HCT116 (cell line): ENCODE measurements around the gene KPNA1. TPM values are rescaled to one million over a fixed set of nuclear protein-coding genes. Genes with fewer than 3 reads are reported as not detected.

ENCODE experiments used
- ATAC-seq: fragments of 200-7000 bp; cut with Tn5 transposase; 2 replicates; pipeline ENCODE4 v1.9.1; 2020; ENCODE audit warnings: mild to moderate bottlenecking, moderate library complexity
- BruUV-seq: library from RNA; stranded (reverse); fragments of 400-500 nt; replicated peaks from 2 replicates; lab custom pipeline; 2021; lab: Mats Ljungman, UMichigan
- CTCF ChIA-PET: fragments of 300-600 bp; sonication (Branson Sonifier 250); formaldehyde crosslinking; loops from one replicate; lab custom pipeline; 2021; ENCODE audit warnings: antibody characterized with exemption; lab: Charles Lee
- POLR2A ChIA-PET: fragments of 300-600, 350-600 bp; sonication (Branson Sonifier 250); formaldehyde crosslinking; loops from one replicate; lab custom pipeline; 2021; ENCODE audit warnings: antibody characterized with exemption; lab: Charles Lee
- RAD21 ChIA-PET, 2 experiments: fragments of 300-600 bp; sonication (Branson Sonifier 250); formaldehyde crosslinking; loops; one replicate each; lab custom pipeline; 2023; ENCODE audit warnings: low total read pairs in 2 of 2; ENCODE audit not compliant: uncharacterized antibody in 2 of 2, unreplicated experiment in 2 of 2, low non-redundant PET in 1 of 2; lab: Charles Lee
- DNase-seq: peaks from one replicate; pipeline ENCODE4 v3.0.0-alpha.2; 2010; ENCODE audit warnings: low read depth, low spot score
- H2AFZ ChIP-seq: fragments of 200-600 bp; shearing (Covaris generic), sonication (generic); 2 replicates; pipeline ENCODE4 v1.6.1; 2017; ENCODE audit warnings: low read depth, mixed run types, mixed read lengths, antibody characterized with exemption, low read length; ENCODE audit not compliant: poor library complexity, severe bottlenecking
- H3K27ac ChIP-seq: 2 replicates; pipeline ENCODE4 v1.5.1; 2012; ENCODE audit warnings: low read depth, low read length
- H3K27me3 ChIP-seq: fragments of 200-600 bp; sonication (generic); 2 replicates; pipeline ENCODE4 v1.6.1; 2016; ENCODE audit warnings: mixed run types, low read length, mixed read lengths; ENCODE audit not compliant: insufficient read depth
- H3K36me3 ChIP-seq, 2 experiments: fragments of 200-500 bp in 1 of 2; fragments of 200-600 bp in 1 of 2; sonication (Bioruptor generic) in 1 of 2; sonication (generic) in 1 of 2; 2 replicates each; pipeline versions ENCODE4 v1.5.1 to v1.6.1; 2014 to 2016; ENCODE audit warnings: low read length in 2 of 2, inconsistent platforms in 1 of 2, mixed read lengths in 1 of 2, mixed run types in 1 of 2; ENCODE audit not compliant: insufficient read depth in 2 of 2, control insufficient read depth in 1 of 2
- H3K4me1 ChIP-seq, 2 experiments: fragments of 200-600 bp in 1 of 2; sonication (generic) in 1 of 2; 2 replicates each; pipeline versions ENCODE4 v1.5.1 to v1.6.1; 2012 to 2017; ENCODE audit warnings: low read length in 2 of 2, inconsistent platforms in 1 of 2, mild to moderate bottlenecking in 1 of 2, mixed read lengths in 1 of 2, mixed run types in 1 of 2, moderate library complexity in 1 of 2; ENCODE audit not compliant: insufficient read depth in 2 of 2, control insufficient read depth in 1 of 2
- H3K4me2 ChIP-seq: fragments of 200-600 bp; sonication (generic); 2 replicates; pipeline ENCODE4 v1.6.1; 2017; ENCODE audit warnings: mixed run types, low read length, mixed read lengths
- H3K4me3 ChIP-seq, 2 experiments: fragments of 200-600 bp in 1 of 2; sonication (generic) in 1 of 2; replicated peaks in 1 of 2; 2 replicates each; pipeline ENCODE4 v1.5.1; 2011 to 2016; ENCODE audit warnings: low read length in 2 of 2, control low read depth in 1 of 2, low read depth in 1 of 2, mild to moderate bottlenecking in 1 of 2, mixed read lengths in 1 of 2, mixed run types in 1 of 2
- H3K79me2 ChIP-seq: fragments of 200-600 bp; sonication (generic); 2 replicates; pipeline ENCODE4 v1.6.1; 2017; ENCODE audit warnings: mild to moderate bottlenecking, mixed run types, low read length, moderate library complexity, mixed read lengths; ENCODE audit not compliant: insufficient read depth
- H3K9ac ChIP-seq: fragments of 200-600 bp; sonication (generic); 2 replicates; pipeline ENCODE4 v1.6.1; 2016; ENCODE audit warnings: low read length, mixed read lengths
- H3K9me2 ChIP-seq: fragments of 200-600 bp; sonication (generic), shearing (Covaris generic); 2 replicates; pipeline ENCODE4 v1.6.1; 2017; ENCODE audit warnings: mixed run types, mild to moderate bottlenecking, moderate library complexity; ENCODE audit not compliant: insufficient read depth
- H3K9me3 ChIP-seq, 2 experiments: fragments of 200-500 bp in 1 of 2; fragments of 200-600 bp in 1 of 2; sonication (Bioruptor generic) in 1 of 2; sonication (generic) in 1 of 2; 2 replicates each; pipeline ENCODE4 v1.6.1; 2014 to 2017; ENCODE audit warnings: low read length in 2 of 2, mixed read lengths in 2 of 2, inconsistent platforms in 1 of 2, low read depth in 1 of 2, mild to moderate bottlenecking in 1 of 2, mixed run types in 1 of 2, moderate library complexity in 1 of 2; ENCODE audit not compliant: control insufficient read depth in 1 of 2, insufficient read depth in 1 of 2
- H4K20me1 ChIP-seq: fragments of 200-600 bp; sonication (generic), shearing (Covaris generic); 2 replicates; pipeline ENCODE4 v1.6.1; 2017; ENCODE audit warnings: mixed run types, mild to moderate bottlenecking, moderate library complexity; ENCODE audit not compliant: insufficient read depth
- CBX3 ChIP-seq: IDR thresholded peaks from 2 replicates; pipeline ENCODE4 v1.6.1; 2012; ENCODE audit warnings: low read depth
- ELF1 ChIP-seq: IDR thresholded peaks from 2 replicates; pipeline ENCODE4 v1.6.1; 2012; ENCODE audit warnings: low read depth, borderline replicate concordance
- EZH2phosphoT487 ChIP-seq: fragments of 200-600 bp; IDR thresholded peaks from 2 replicates; pipeline ENCODE4 v1.6.1; 2018; ENCODE audit warnings: antibody characterized with exemption, borderline replicate concordance
- FOSL1 ChIP-seq: IDR thresholded peaks from 2 replicates; pipeline ENCODE4 v1.6.1; 2012; ENCODE audit warnings: low read depth
- JUND ChIP-seq: IDR thresholded peaks from 2 replicates; pipeline ENCODE4 v1.6.1; 2012
- POLR2A ChIP-seq: IDR thresholded peaks from 2 replicates; pipeline ENCODE4 v1.7.0; 2011; ENCODE audit warnings: borderline replicate concordance; ENCODE audit not compliant: insufficient read depth, insufficient read length; ENCODE audit errors: extremely low read depth
- RAD21 ChIP-seq: IDR thresholded peaks from 2 replicates; pipeline ENCODE4 v1.6.1; 2012; ENCODE audit warnings: low read depth, mild to moderate bottlenecking
- SIN3A ChIP-seq: IDR thresholded peaks from 2 replicates; pipeline ENCODE4 v1.6.1; 2012; ENCODE audit warnings: low read depth
- SP1 ChIP-seq: IDR thresholded peaks from 2 replicates; pipeline ENCODE4 v1.6.1; 2012; ENCODE audit warnings: low read depth
- SRF ChIP-seq: IDR thresholded peaks from 2 replicates; pipeline ENCODE4 v1.6.1; 2012; ENCODE audit warnings: low read depth
- TCF7L2 ChIP-seq: IDR thresholded peaks from 2 replicates; pipeline ENCODE4 v1.7.0; 2011; ENCODE audit warnings: borderline replicate concordance, inconsistent platforms; ENCODE audit not compliant: insufficient read depth, insufficient read length; ENCODE audit errors: extremely low read depth
- YY1 ChIP-seq: IDR thresholded peaks from 2 replicates; pipeline ENCODE4 v1.6.1; 2011; ENCODE audit warnings: low read length, low read depth, moderate library complexity, mild to moderate bottlenecking; ENCODE audit not compliant: insufficient replicate concordance; ENCODE audit errors: extremely low read depth
- ZFX ChIP-seq: fragments of 450-650 bp; IDR thresholded peaks from 2 replicates; pipeline ENCODE4 v1.6.1; 2017
- ZNF274 ChIP-seq: fragments of 200-500 bp; sonication (Bioruptor generic); IDR thresholded peaks from 2 replicates; pipeline ENCODE4 v1.6.1; 2014; ENCODE audit warnings: mild to moderate bottlenecking, low read depth, low read length, inconsistent platforms
- intact Hi-C: fragments of 100-400 bp; cut with micrococcal nuclease; formaldehyde crosslinking; loops from 2 replicates; pipeline ENCODE4 v1.10.0; 2022
- total RNA-seq: library from RNA; stranded (reverse); gene quantifications from one replicate; pipeline ENCODE4 v1.2.1, GENCODE V29; 2021; ENCODE audit not compliant: unreplicated experiment
- TF ChIP-seq, protein P1 (sequence below): IDR thresholded peaks from 2 replicates; pipeline ENCODE4 v1.6.1; 2012
- TF ChIP-seq, protein P2 (sequence below): IDR thresholded peaks from 2 replicates; pipeline ENCODE4 v1.6.1; 2011; ENCODE audit warnings: mild to moderate bottlenecking, low read length, moderate library complexity; ENCODE audit not compliant: insufficient replicate concordance; ENCODE audit errors: extremely low read depth
- TF ChIP-seq, protein P3 (sequence below): IDR thresholded peaks from 2 replicates; pipeline ENCODE4 v1.6.1; 2012
- TF ChIP-seq, protein P4 (sequence below): IDR thresholded peaks from 2 replicates; pipeline ENCODE4 v1.6.1; 2012; ENCODE audit warnings: low read depth

The KPNA1 gene
- total RNA-seq, 1 experiment from 2014 or later: 73.4 TPM

DNA sequence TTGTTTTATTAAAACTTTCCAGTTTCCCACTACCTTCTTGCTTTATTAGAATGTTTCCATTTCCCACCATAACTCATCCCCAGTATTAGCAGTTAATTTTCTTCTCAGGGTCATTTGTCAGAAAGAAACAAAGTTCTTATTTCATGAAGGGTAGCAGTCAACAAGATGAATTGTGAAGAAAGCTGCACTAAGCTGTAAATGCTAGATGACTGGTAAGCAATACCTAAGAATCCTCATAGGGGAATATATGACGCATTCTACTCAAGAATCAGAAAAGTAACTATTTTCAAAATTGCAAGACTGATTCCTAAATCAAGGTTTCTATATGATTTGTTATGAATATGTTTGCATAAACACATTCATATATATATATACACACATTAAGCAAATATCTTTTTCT is 50.1 kb downstream of the KPNA1 start:
- no peaks in the 10 kb centered on the region for H3K27me3 ChIP-seq
- POLR2A ChIA-PET: no interaction called here
- TF ChIP-seq ZFX (no peak), SRF (no peak), TCF7L2 (no peak), ELF1 (no peak), YY1 (no peak), JUND (no peak), RAD21 (no peak), SIN3A (no peak), CBX3 (no peak), POLR2A (no peak)
- TF ChIP-seq, protein P1, sequence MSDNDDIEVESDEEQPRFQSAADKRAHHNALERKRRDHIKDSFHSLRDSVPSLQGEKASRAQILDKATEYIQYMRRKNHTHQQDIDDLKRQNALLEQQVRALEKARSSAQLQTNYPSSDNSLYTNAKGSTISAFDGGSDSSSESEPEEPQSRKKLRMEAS: no peak
- no peak overlapping the region for H3K4me3 ChIP-seq
- no peaks in the 10 kb centered on the region for H4K20me1 ChIP-seq
- no peaks in the 10 kb centered on the region for H3K4me1 ChIP-seq
- ATAC-seq: no peak
- intact Hi-C loops: no loop called here
- H3K9me2 ChIP-seq: no peaks in the 10 kb centered on the region
- no peak overlapping the region for H2AFZ ChIP-seq
- no peak overlapping the region for H3K9ac ChIP-seq
- no TSS peak for BruUV-seq
- no peak overlapping the region for H3K27ac ChIP-seq
- DNase-seq: no peak
- RAD21 ChIA-PET: no interaction called here
- no peak overlapping the region for H3K4me2 ChIP-seq
- H3K79me2 ChIP-seq: peaks cover 31% of the 10 kb centered on the region
- peaks cover 9% of the 10 kb centered on the region in 2 experiments for H3K36me3 ChIP-seq
- H3K9me3 ChIP-seq: no peaks in the 10 kb centered on the region
- CTCF ChIA-PET: no interaction called here

DNA sequence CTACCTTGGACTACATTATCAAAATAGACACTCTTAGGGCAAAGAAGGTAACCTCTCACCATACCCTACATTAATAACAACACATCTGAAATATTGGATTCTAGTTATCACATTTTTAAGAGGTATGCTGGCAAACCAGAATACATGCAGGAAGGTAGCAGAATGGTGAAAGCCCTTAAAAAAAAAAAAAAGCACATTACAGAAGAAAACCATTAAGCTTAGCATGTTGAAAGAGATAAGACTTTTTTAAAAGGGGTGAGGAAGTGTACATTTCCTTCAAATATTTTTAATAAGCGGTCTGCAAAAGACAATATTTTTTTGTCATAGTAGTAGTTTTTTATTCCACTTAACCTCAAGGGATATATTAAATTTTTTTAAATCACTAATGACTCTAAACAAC is 52.3 kb downstream of the KPNA1 start:
- Histone ChIP-seq H3K9me3 (no peaks in the 10 kb centered on the region), H3K79me2 (peaks cover 14% of the 10 kb centered on the region; the same call in 1 of the 2 replicates), H3K9ac (no peak overlapping the region), H2AFZ (no peak overlapping the region), H4K20me1 (no peaks in the 10 kb centered on the region; the same call in 1 of the 2 replicates), H3K9me2 (no peaks in the 10 kb centered on the region), H3K27me3 (no peaks in the 10 kb centered on the region), H3K4me3 (no peak overlapping the region), H3K27ac (no peak overlapping the region), H3K4me1 (no peaks in the 10 kb centered on the region), H3K4me2 (no peak overlapping the region), H3K36me3 (peaks cover 9 to 21% of the 10 kb centered on the region in 2 experiments)
- intact Hi-C loops: no loop called here
- ChIA-PET CTCF (interaction anchor here (0.7 kb wide), 1 partner anchor 421 kb away, joined by 3 read pairs; no protein-coding TSS in a partner anchor), RAD21 (no interaction called here), POLR2A (no interaction called here)
- DNase-seq (no peak), ATAC-seq (no peak)
- BruUV-seq: no TSS peak
- TF ChIP-seq, protein P2, sequence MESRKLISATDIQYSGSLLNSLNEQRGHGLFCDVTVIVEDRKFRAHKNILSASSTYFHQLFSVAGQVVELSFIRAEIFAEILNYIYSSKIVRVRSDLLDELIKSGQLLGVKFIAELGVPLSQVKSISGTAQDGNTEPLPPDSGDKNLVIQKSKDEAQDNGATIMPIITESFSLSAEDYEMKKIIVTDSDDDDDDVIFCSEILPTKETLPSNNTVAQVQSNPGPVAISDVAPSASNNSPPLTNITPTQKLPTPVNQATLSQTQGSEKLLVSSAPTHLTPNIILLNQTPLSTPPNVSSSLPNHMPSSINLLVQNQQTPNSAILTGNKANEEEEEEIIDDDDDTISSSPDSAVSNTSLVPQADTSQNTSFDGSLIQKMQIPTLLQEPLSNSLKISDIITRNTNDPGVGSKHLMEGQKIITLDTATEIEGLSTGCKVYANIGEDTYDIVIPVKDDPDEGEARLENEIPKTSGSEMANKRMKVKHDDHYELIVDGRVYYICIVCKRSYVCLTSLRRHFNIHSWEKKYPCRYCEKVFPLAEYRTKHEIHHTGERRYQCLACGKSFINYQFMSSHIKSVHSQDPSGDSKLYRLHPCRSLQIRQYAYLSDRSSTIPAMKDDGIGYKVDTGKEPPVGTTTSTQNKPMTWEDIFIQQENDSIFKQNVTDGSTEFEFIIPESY: no peak
- TF ChIP-seq EZH2phosphoT487 (no peak), SP1 (no peak), FOSL1 (no peak), ZNF274 (no peak)
- TF ChIP-seq, protein P3, sequence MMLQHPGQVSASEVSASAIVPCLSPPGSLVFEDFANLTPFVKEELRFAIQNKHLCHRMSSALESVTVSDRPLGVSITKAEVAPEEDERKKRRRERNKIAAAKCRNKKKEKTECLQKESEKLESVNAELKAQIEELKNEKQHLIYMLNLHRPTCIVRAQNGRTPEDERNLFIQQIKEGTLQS: no peak
- TF ChIP-seq, protein P4, sequence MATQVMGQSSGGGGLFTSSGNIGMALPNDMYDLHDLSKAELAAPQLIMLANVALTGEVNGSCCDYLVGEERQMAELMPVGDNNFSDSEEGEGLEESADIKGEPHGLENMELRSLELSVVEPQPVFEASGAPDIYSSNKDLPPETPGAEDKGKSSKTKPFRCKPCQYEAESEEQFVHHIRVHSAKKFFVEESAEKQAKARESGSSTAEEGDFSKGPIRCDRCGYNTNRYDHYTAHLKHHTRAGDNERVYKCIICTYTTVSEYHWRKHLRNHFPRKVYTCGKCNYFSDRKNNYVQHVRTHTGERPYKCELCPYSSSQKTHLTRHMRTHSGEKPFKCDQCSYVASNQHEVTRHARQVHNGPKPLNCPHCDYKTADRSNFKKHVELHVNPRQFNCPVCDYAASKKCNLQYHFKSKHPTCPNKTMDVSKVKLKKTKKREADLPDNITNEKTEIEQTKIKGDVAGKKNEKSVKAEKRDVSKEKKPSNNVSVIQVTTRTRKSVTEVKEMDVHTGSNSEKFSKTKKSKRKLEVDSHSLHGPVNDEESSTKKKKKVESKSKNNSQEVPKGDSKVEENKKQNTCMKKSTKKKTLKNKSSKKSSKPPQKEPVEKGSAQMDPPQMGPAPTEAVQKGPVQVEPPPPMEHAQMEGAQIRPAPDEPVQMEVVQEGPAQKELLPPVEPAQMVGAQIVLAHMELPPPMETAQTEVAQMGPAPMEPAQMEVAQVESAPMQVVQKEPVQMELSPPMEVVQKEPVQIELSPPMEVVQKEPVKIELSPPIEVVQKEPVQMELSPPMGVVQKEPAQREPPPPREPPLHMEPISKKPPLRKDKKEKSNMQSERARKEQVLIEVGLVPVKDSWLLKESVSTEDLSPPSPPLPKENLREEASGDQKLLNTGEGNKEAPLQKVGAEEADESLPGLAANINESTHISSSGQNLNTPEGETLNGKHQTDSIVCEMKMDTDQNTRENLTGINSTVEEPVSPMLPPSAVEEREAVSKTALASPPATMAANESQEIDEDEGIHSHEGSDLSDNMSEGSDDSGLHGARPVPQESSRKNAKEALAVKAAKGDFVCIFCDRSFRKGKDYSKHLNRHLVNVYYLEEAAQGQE: no peak
